SK-N-SH treated with all-trans-retinoic acid at 6 μM for 48 hours (cell line): ENCODE results near the gene RLBP1.

Experiments used
- ATAC-seq: fragments of 200-7000 bp; cut with Tn5 transposase; 3 replicates; pipeline ENCODE4 v1.9.1; 2020; ENCODE audit warnings: mild to moderate bottlenecking, moderate library complexity
- ARNTL ChIP-seq: fragments of 450-650 bp; formaldehyde crosslinking; IDR thresholded peaks from 2 replicates; pipeline ENCODE4 v1.5.0; 2020; ENCODE audit warnings: low read depth, mild to moderate bottlenecking, moderate library complexity, borderline replicate concordance
- BACH2 ChIP-seq: fragments of 250-450 bp; sonication (Bioruptor Pico); IDR thresholded peaks from 2 replicates; pipeline ENCODE4 v1.9.0; 2021; ENCODE audit warnings: mild to moderate bottlenecking, borderline replicate concordance
- CREB5 ChIP-seq: fragments of 250-450 bp; sonication (Bioruptor Pico); IDR thresholded peaks from 2 replicates; pipeline ENCODE4 v1.5.1; 2020; ENCODE audit warnings: low read depth, mild to moderate bottlenecking, moderate library complexity
- CSDC2 ChIP-seq: fragments of 250-450 bp; sonication (Bioruptor Pico); IDR thresholded peaks from 2 replicates; pipeline ENCODE4 v1.5.0; 2020; ENCODE audit warnings: mild to moderate bottlenecking, moderate library complexity
- ESRRG ChIP-seq: fragments of 250-450 bp; sonication (Bioruptor Pico); IDR thresholded peaks from 2 replicates; pipeline ENCODE4 v1.6.1; 2021; ENCODE audit warnings: mild to moderate bottlenecking
- GLIS3 ChIP-seq: fragments of 250-450 bp; sonication (Bioruptor Pico); IDR thresholded peaks from 2 replicates; pipeline ENCODE4 v1.5.0; 2020; ENCODE audit warnings: mild to moderate bottlenecking, moderate library complexity
- ISL1 ChIP-seq: fragments of 250-450 bp; sonication (Bioruptor Pico); IDR thresholded peaks from 2 replicates; pipeline ENCODE4 v2.1.2; 2022; ENCODE audit warnings: mild to moderate bottlenecking, moderate library complexity
- OSR1 ChIP-seq: fragments of 250-450 bp; sonication (Bioruptor Pico); IDR thresholded peaks from 2 replicates; pipeline ENCODE4 v1.8.0; 2022; ENCODE audit warnings: moderate library complexity, mild to moderate bottlenecking, inconsistent platforms
- PATZ1 ChIP-seq: fragments of 250-450 bp; sonication (Bioruptor Pico); IDR thresholded peaks from 2 replicates; pipeline ENCODE4 v1.8.0; 2020; ENCODE audit warnings: mild to moderate bottlenecking, moderate library complexity, borderline replicate concordance
- POU6F1 ChIP-seq: fragments of 250-450 bp; sonication (Bioruptor Pico); IDR thresholded peaks from 2 replicates; pipeline ENCODE4 v1.8.0; 2021; ENCODE audit warnings: low read depth, mild to moderate bottlenecking, moderate library complexity, borderline replicate concordance
- RARB ChIP-seq: fragments of 250-450 bp; sonication (Bioruptor Pico); IDR thresholded peaks from 2 replicates; pipeline ENCODE4 v1.8.0; 2021; ENCODE audit warnings: mild to moderate bottlenecking, moderate library complexity
- TCF4 ChIP-seq: fragments of 250-450 bp; sonication (Bioruptor Pico); IDR thresholded peaks from 2 replicates; pipeline ENCODE4 v1.8.0; 2021; ENCODE audit warnings: mild to moderate bottlenecking, moderate library complexity, borderline replicate concordance
- TOX ChIP-seq: fragments of 250-450 bp; sonication (Bioruptor Pico); IDR thresholded peaks from 2 replicates; pipeline ENCODE4 v1.8.0; 2021; ENCODE audit warnings: mild to moderate bottlenecking, moderate library complexity, borderline replicate concordance
- ZC3H10 ChIP-seq: fragments of 250-450 bp; sonication (Bioruptor Pico); IDR thresholded peaks from 2 replicates; pipeline ENCODE4 v1.5.1; 2021; ENCODE audit warnings: mild to moderate bottlenecking, moderate library complexity
- ZFP3 ChIP-seq: fragments of 250-450 bp; sonication (Bioruptor Pico); IDR thresholded peaks from 2 replicates; pipeline ENCODE4 v1.5.0; 2020; ENCODE audit warnings: mild to moderate bottlenecking, moderate library complexity
- ZFP30 ChIP-seq: fragments of 450-650 bp; formaldehyde crosslinking; IDR thresholded peaks from 2 replicates; pipeline ENCODE4 v1.5.0; 2022; ENCODE audit warnings: mild to moderate bottlenecking, moderate library complexity
- ZNF565 ChIP-seq: fragments of 450-650 bp; formaldehyde crosslinking; conservative IDR thresholded peaks from 2 replicates; pipeline ENCODE4 v1.5.0; 2020; ENCODE audit warnings: low read depth, mild to moderate bottlenecking, moderate library complexity
- ZNF70 ChIP-seq: fragments of 450-650 bp; formaldehyde crosslinking; IDR thresholded peaks from 2 replicates; pipeline ENCODE4 v1.5.0; 2020; ENCODE audit warnings: mild to moderate bottlenecking, moderate library complexity

Gene RLBP1

GRCh38 chr15:89184886-89185526, 36.4 kb downstream of the RLBP1 start:
- ATAC-seq, result no peak
- TF ChIP-seq CSDC2 (CRISPR knock-in tag) (no peak), ZNF565 (no peak), OSR1 (CRISPR knock-in tag) (no peak), ZFP30 (CRISPR knock-in tag) (no peak), RARB (no peak), ARNTL (CRISPR knock-in tag) (no peak), POU6F1 (CRISPR knock-in tag) (no peak), BACH2 (CRISPR knock-in tag) (no peak), ZC3H10 (CRISPR knock-in tag) (no peak), ESRRG (no peak), ISL1 (CRISPR knock-in tag) (no peak)

GRCh38 chr15:89184357-89184756, 37.0 kb downstream of the RLBP1 start:
- ATAC-seq, result no peak
- TF ChIP-seq ESRRG (no peak), TOX (CRISPR knock-in tag) (no peak), ZC3H10 (CRISPR knock-in tag) (no peak), PATZ1 (no peak), ZFP3 (CRISPR knock-in tag) (no peak), TCF4 (no peak)
- TF ChIP-seq, all 23 proteins: peak for 0

GRCh38 chr15:89179966-89180875, 41.2 kb downstream of the RLBP1 start:
- no peak for ATAC-seq
- TF ChIP-seq OSR1 (CRISPR knock-in tag) (no peak), ZFP3 (CRISPR knock-in tag) (no peak), CREB5 (CRISPR knock-in tag) (no peak), PATZ1 (no peak), CSDC2 (CRISPR knock-in tag) (no peak), BACH2 (CRISPR knock-in tag) (no peak)
- TF ChIP-seq, all 23 proteins: peak for 0

- no peak for ATAC-seq
- TF ChIP-seq GLIS3 (CRISPR knock-in tag) (no peak), ZNF70 (CRISPR knock-in tag) (no peak), TCF4 (no peak), ZFP3 (CRISPR knock-in tag) (no peak), ZC3H10 (CRISPR knock-in tag) (no peak), ZNF565 (no peak), ESRRG (no peak), CREB5 (CRISPR knock-in tag) (no peak), TOX (CRISPR knock-in tag) (no peak), PATZ1 (no peak), RARB (no peak), BACH2 (CRISPR knock-in tag) (no peak), POU6F1 (CRISPR knock-in tag) (no peak)
Observed at GRCh38 chr15:89178307-89178977, 42.9 kb downstream of the RLBP1 start.
